Testis (tissue), 2 donors: ENCODE results near the gene MARCHF3.

Experiments used
- CTCF ChIP-seq, 3 experiments: fragments of 450-650 bp in 2 of 3; fragments of 200-600 bp in 1 of 3; sonication (generic) in 1 of 3; IDR thresholded peaks; one replicate each; pipeline ENCODE4 v1.5.1; 2016 to 2019; ENCODE audit warnings: antibody characterized with exemption in 3 of 3, mild to moderate bottlenecking in 2 of 3, moderate library complexity in 1 of 3
- POLR2A ChIP-seq: fragments of 450-650 bp; IDR thresholded peaks from one replicate; pipeline ENCODE4 v1.6.1; 2017; ENCODE audit warnings: antibody characterized with exemption, mild to moderate bottlenecking, moderate library complexity

- TF ChIP-seq CTCF (IDR thresholded peaks at IDR 0.05), result no peak
- no peak for TF ChIP-seq POLR2A
Observed at GRCh38 chr5:127003798-127004495, 26.4 kb downstream of the MARCHF3 start.
